Measurements from ENCODE around the gene PCNX2. TPM values are rescaled to one million over a fixed set of nuclear protein-coding genes. Genes with fewer than 3 reads are reported as not detected.
"Not testable (repeated sequence)": the region's sequence is repeated elsewhere in the genome, so short reads cannot be mapped to it uniquely, and the experiment has no call there.

PCNX2 gene
- total RNA-seq, 3 donors from 2014 or later (not counting 1 experiment from before 2014, with no cell fraction given): 12.9 to 25.8 (median 16.0) TPM

DNA sequence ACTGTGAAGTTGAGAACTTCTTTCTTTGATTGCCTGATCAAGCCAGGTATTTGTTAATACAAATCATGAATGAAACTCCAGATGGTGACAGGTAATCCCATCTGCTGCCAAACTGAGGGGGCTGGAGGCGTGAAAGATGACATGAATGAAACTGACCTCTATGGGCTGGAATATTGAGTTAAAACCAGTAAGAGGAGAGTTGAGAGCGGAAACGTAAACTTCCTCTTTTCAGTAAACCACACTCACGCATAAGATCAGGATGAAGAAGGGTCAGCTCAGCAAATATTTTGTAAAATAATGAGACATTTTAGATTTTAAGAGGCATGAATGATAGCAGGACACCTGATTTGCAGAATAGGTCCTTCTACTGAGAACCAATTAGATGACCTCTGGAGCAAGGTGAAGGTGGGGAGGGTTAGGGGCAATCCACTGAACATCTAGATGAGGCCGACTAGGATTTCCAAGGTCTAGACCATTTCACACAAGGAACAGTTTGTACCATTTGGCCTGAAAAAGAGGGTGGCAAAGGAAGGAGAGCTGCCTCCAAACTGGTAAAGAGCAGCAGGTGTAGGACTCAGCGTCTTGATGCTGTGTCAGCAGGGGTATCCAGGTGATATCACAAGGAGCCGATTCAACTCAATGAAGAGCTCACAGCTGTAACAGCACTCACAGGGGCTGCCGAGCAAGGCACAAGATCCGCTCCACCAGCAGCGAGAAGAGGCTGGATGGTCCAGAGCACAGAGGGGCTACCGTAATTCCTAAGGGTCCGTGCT, 212.6 kb downstream of the PCNX2 start:
- no peak for ATAC-seq
- Mint-ChIP-seq H3K9me3 (no peaks in the 10 kb centered on the region), H3K4me1 (peaks cover 0 to 6% of the 10 kb centered on the region in 2 donors), H3K36me3 (no peaks in the 10 kb centered on the region), H3K27ac (no peak overlapping the region), H3K27me3 (ENCODE audit: low read depth in 2 of 2) (no peaks in the 10 kb centered on the region), H3K4me3 (no peak overlapping the region)
- no peaks in the 10 kb centered on the region for H3K36me3 ChIP-seq (ENCODE audit: control insufficient read depth, insufficient read depth, low read length)
- WGBS (ENCODE audit: insufficient coverage): 85% methylated on average over 8 of the region's 12 CpGs
- H3K27me3 ChIP-seq (ENCODE audit: control insufficient read depth, insufficient read depth, low read length): no peaks in the 10 kb centered on the region
- H3K27ac ChIP-seq (ENCODE audit: low read length): no peak overlapping the region
- no peak overlapping the region for H3K4me3 ChIP-seq (ENCODE audit: low read length)
- no peaks in the 10 kb centered on the region for H3K9me3 ChIP-seq (ENCODE audit: control insufficient read depth, insufficient read depth, low read length)
- no peak for DNase-seq
- H3K4me1 ChIP-seq (ENCODE audit: control insufficient read depth, insufficient read depth, low read length): no peaks in the 10 kb centered on the region
- TF ChIP-seq CTCF (IDR thresholded peaks at IDR 0.05): no peak
- intact Hi-C loops (cut with micrococcal nuclease): no loop called here

GRCh38 chr1:233081735-233082134, 213.8 kb downstream of the PCNX2 start:
- no peak for ATAC-seq
- WGBS (ENCODE audit: insufficient coverage): 50% methylated on average over 2 of the region's 2 CpGs
- Histone ChIP-seq H3K27ac (ENCODE audit: low read length) (no peak overlapping the region), H3K36me3 (ENCODE audit: control insufficient read depth, insufficient read depth, low read length) (no peaks in the 10 kb centered on the region), H3K4me1 (ENCODE audit: control insufficient read depth, insufficient read depth, low read length) (no peaks in the 10 kb centered on the region), H3K9me3 (ENCODE audit: control insufficient read depth, insufficient read depth, low read length) (no peaks in the 10 kb centered on the region), H3K4me3 (ENCODE audit: low read length) (no peak overlapping the region), H3K27me3 (ENCODE audit: control insufficient read depth, insufficient read depth, low read length) (no peaks in the 10 kb centered on the region)
- DNase-seq: no peak
- Mint-ChIP-seq H3K4me1 (peaks cover 0 to 6% of the 10 kb centered on the region in 2 donors), H3K36me3 (no peaks in the 10 kb centered on the region), H3K27me3 (ENCODE audit: low read depth in 2 of 2) (no peaks in the 10 kb centered on the region), H3K27ac (no peak overlapping the region), H3K9me3 (no peaks in the 10 kb centered on the region), H3K4me3 (no peak overlapping the region)
- intact Hi-C loops (cut with micrococcal nuclease): no loop called here
- no peak for TF ChIP-seq CTCF (IDR thresholded peaks at IDR 0.05)

DNA sequence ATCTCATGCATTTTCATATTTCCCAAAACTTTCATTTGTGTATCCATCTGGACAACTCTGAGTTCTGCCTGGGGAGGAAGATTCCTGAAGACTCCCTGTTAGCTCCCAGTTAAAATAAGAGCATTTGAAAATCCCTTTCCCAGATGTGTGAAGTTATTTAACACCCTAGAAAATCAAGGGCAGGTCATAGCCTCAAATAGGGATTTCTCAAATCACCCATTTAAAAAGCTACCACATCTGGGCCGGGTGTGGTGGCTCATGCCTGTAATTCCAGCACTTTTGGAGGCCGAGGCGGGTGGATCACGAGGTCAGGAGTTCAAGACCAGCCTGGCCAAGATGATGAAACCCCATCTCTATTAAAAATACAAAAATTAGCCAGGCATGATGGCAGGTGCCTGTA, 214.7 kb downstream of the PCNX2 start:
- H3K36me3 ChIP-seq (ENCODE audit: control insufficient read depth, insufficient read depth, low read length); H3K4me3 ChIP-seq (ENCODE audit: low read length); H3K9me3 Mint-ChIP-seq; ATAC-seq; DNase-seq; H3K27me3 Mint-ChIP-seq (ENCODE audit: low read depth in 2 of 2); H3K36me3 Mint-ChIP-seq; H3K27ac Mint-ChIP-seq; H3K27ac ChIP-seq (ENCODE audit: low read length); H3K27me3 ChIP-seq (ENCODE audit: control insufficient read depth, insufficient read depth, low read length); intact Hi-C loops (cut with micrococcal nuclease); H3K4me1 ChIP-seq (ENCODE audit: control insufficient read depth, insufficient read depth, low read length); H3K9me3 ChIP-seq (ENCODE audit: control insufficient read depth, insufficient read depth, low read length); H3K4me3 Mint-ChIP-seq; H3K4me1 Mint-ChIP-seq: not testable (repeated sequence)
- 100% methylated on average over 4 of the region's 4 CpGs for WGBS (ENCODE audit: insufficient coverage)

DNA sequence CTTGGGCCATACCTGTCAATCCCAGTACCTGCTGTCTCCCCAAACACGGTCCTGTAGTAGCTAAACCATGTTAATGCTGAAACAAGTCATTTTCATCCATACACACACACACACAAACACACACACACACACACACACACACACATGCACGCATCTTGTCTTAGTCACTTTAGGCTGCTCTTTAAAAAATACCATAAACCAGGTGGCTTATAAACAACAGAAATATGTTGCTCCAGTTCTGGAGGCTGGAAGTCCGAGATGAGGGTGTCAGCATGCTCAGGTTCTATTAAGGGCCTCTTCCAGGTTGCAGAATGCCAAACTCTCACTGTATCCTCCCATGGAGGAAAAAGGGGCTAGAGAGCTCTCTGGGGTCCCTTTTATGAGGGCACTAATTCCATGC, 215.2 kb downstream of the PCNX2 start:
- no peak for ATAC-seq
- Mint-ChIP-seq H3K27me3 (ENCODE audit: low read depth in 2 of 2) (no peaks in the 10 kb centered on the region), H3K4me3 (no peak overlapping the region), H3K9me3 (no peaks in the 10 kb centered on the region), H3K36me3 (no peaks in the 10 kb centered on the region), H3K27ac (no peak overlapping the region), H3K4me1 (peaks cover 0 to 6% of the 10 kb centered on the region in 2 donors)
- Histone ChIP-seq H3K4me3 (ENCODE audit: low read length) (no peak overlapping the region), H3K27me3 (ENCODE audit: control insufficient read depth, insufficient read depth, low read length) (no peaks in the 10 kb centered on the region), H3K9me3 (ENCODE audit: control insufficient read depth, insufficient read depth, low read length) (no peaks in the 10 kb centered on the region), H3K27ac (ENCODE audit: low read length) (no peak overlapping the region), H3K36me3 (ENCODE audit: control insufficient read depth, insufficient read depth, low read length) (no peaks in the 10 kb centered on the region), H3K4me1 (ENCODE audit: control insufficient read depth, insufficient read depth, low read length) (no peaks in the 10 kb centered on the region)
- intact Hi-C loops (cut with micrococcal nuclease): no loop called here
- TF ChIP-seq CTCF (IDR thresholded peaks at IDR 0.05): no peak
- 93% methylated on average over 3 of the region's 3 CpGs for WGBS (ENCODE audit: insufficient coverage)
- DNase-seq: no peak

Measured in natural killer cell (primary cell).